PC-3 (cell line): Measurements from ENCODE around the gene FCRL6. TPM values are rescaled to one million over a fixed set of nuclear protein-coding genes. Genes with fewer than 3 reads are reported as not detected.

Source experiments
- ATAC-seq: fragments of 200-7000 bp; cut with Tn5 transposase; 2 replicates; pipeline ENCODE4 v1.9.1; 2020; ENCODE audit warnings: mild to moderate bottlenecking, moderate library complexity
- BruUV-seq: library from RNA; stranded (reverse); fragments of 400-500 nt; replicated peaks from 2 replicates; lab custom pipeline; 2021; lab: Mats Ljungman, UMichigan
- CTCF ChIA-PET: fragments of 300-600 bp; sonication (Branson Sonifier 250); formaldehyde crosslinking; loops from one replicate; lab custom pipeline; 2022; ENCODE audit warnings: antibody characterized with exemption; lab: Charles Lee
- POLR2A ChIA-PET: fragments of 300-600 bp; sonication (Branson Sonifier 250); formaldehyde crosslinking; loops from one replicate; lab custom pipeline; 2022; ENCODE audit warnings: antibody characterized with exemption; ENCODE audit not compliant: unreplicated experiment; lab: Charles Lee
- DNase-seq: peaks from one replicate; pipeline ENCODE4 v3.0.0-alpha.2; 2015
- H2AFZ ChIP-seq: fragments of 300-600 bp; sonication (generic); 2 replicates; pipeline ENCODE4 v1.6.0; 2016; ENCODE audit warnings: antibody characterized with exemption, low read length
- H3F3A ChIP-seq: fragments of 300-600 bp; sonication (generic); one replicate; pipeline ENCODE4 v1.6.0; 2017; ENCODE audit warnings: antibody characterized with exemption, low read length, control low read depth, mild to moderate bottlenecking; ENCODE audit not compliant: unreplicated experiment
- H3K27ac ChIP-seq: fragments of 300-600 bp; sonication (generic); 2 replicates; pipeline ENCODE4 v1.5.1; 2016; ENCODE audit warnings: mild to moderate bottlenecking, low read length
- H3K27me3 ChIP-seq: fragments of 300-600 bp; sonication (generic); 2 replicates; pipeline ENCODE4 v1.6.1; 2016; ENCODE audit warnings: low read length, mixed read lengths
- H3K36me3 ChIP-seq: fragments of 300-600 bp; sonication (generic); 2 replicates; pipeline ENCODE4 v1.6.1; 2016; ENCODE audit warnings: low read depth, mixed run types, low read length, mixed read lengths
- H3K4me1 ChIP-seq: fragments of 300-600 bp; sonication (generic); 2 replicates; pipeline ENCODE4 v1.5.1; 2016; ENCODE audit warnings: low read length; ENCODE audit not compliant: insufficient read depth
- H3K4me2 ChIP-seq: fragments of 300-600 bp; sonication (generic); 2 replicates; pipeline ENCODE4 v1.6.0; 2016; ENCODE audit warnings: low read length
- H3K4me3 ChIP-seq: fragments of 300-600 bp; sonication (generic); 2 replicates; pipeline ENCODE4 v1.5.1; 2016; ENCODE audit warnings: mild to moderate bottlenecking, low read length, mixed read lengths
- H3K79me2 ChIP-seq: fragments of 300-600 bp; sonication (generic); 2 replicates; pipeline ENCODE4 v1.6.1; 2017; ENCODE audit warnings: low read length, mixed read lengths
- H3K9ac ChIP-seq: fragments of 300-600 bp; sonication (generic); 2 replicates; pipeline ENCODE4 v1.6.0; 2016; ENCODE audit warnings: mild to moderate bottlenecking, low read length
- H3K9me2 ChIP-seq: fragments of 300-600 bp; sonication (generic); replicated peaks from 2 replicates; pipeline ENCODE4 v1.6.1; 2016; ENCODE audit warnings: mixed run types, low read length, mixed read lengths
- H3K9me3 ChIP-seq: fragments of 300-600 bp; sonication (generic); 2 replicates; pipeline ENCODE4 v1.6.1; 2016; ENCODE audit warnings: low read length, mixed read lengths
- H4K20me1 ChIP-seq: fragments of 300-600 bp; sonication (generic); 2 replicates; pipeline ENCODE4 v1.6.1; 2016; ENCODE audit warnings: low read length, mixed read lengths
- EZH2 ChIP-seq: fragments of 300-600 bp; sonication (generic); IDR thresholded peaks from one replicate; pipeline ENCODE4 v1.6.1; 2017; ENCODE audit warnings: antibody characterized with exemption, mild to moderate bottlenecking, low read length; ENCODE audit not compliant: unreplicated experiment
- EZH2phosphoT487 ChIP-seq: fragments of 300-600 bp; sonication (generic); IDR thresholded peaks from 2 replicates; pipeline ENCODE4 v1.6.1; 2018; ENCODE audit warnings: mild to moderate bottlenecking, antibody characterized with exemption, low read length, borderline replicate concordance
- intact Hi-C: fragments of 100-400 bp; cut with micrococcal nuclease; formaldehyde crosslinking; loops from 2 replicates; pipeline ENCODE4 v1.9.0; 2023
- total RNA-seq: library from RNA; depleted of rRNA; stranded (reverse); fragments of >200 nt; gene quantifications from 2 replicates; pipeline ENCODE4 v1.2.3, GENCODE V29; 2014
- TF ChIP-seq, protein P1 (sequence below): fragments of 300-600 bp; sonication (generic); conservative IDR thresholded peaks from 2 replicates; pipeline ENCODE4 v1.5.1; 2017; ENCODE audit warnings: antibody characterized with exemption, low read depth, mild to moderate bottlenecking, low read length

The FCRL6 gene
- total RNA-seq, 1 experiment from 2014 or later = not detected

DNA sequence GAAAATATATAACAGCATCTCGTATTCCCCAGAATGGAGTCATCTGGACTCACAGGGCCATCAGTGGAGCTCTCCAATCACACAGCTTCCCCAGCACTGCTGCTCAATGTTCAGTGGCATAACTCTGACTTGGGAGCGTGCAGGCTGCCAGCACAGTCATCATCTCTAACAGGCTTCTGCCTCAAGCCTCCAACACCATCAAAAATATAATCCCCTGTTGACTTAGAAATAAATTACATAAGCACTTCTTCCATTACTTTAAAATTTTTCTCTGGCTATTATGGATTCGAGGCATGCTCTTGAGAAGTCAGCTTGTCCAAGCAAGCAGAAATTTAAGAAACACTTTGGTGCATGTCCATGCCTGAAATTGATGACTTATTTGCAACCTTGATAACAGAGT is 15.2 kb upstream of the FCRL6 start:
- Histone ChIP-seq H3K9me2 (no peaks in the 10 kb centered on the region), H3K4me2 (no peak overlapping the region), H3F3A (no peaks in the 10 kb centered on the region), H3K27ac (no peak overlapping the region), H3K36me3 (no peaks in the 10 kb centered on the region), H3K9me3 (no peaks in the 10 kb centered on the region), H3K79me2 (no peaks in the 10 kb centered on the region), H3K27me3 (no peaks in the 10 kb centered on the region), H3K4me3 (no peak overlapping the region), H2AFZ (no peak overlapping the region), H3K9ac (no peak overlapping the region), H4K20me1 (no peaks in the 10 kb centered on the region), H3K4me1 (0 out of 2 replicates have a peak, but pooled peaks cover 5% of the 10 kb centered on the region)
- intact Hi-C loops = no loop called here
- no TSS peak for BruUV-seq
- ChIA-PET POLR2A (no interaction called here), CTCF (no interaction called here)
- no peak for ATAC-seq
- no peak for TF ChIP-seq EZH2phosphoT487
- DNase-seq = no peak

DNA sequence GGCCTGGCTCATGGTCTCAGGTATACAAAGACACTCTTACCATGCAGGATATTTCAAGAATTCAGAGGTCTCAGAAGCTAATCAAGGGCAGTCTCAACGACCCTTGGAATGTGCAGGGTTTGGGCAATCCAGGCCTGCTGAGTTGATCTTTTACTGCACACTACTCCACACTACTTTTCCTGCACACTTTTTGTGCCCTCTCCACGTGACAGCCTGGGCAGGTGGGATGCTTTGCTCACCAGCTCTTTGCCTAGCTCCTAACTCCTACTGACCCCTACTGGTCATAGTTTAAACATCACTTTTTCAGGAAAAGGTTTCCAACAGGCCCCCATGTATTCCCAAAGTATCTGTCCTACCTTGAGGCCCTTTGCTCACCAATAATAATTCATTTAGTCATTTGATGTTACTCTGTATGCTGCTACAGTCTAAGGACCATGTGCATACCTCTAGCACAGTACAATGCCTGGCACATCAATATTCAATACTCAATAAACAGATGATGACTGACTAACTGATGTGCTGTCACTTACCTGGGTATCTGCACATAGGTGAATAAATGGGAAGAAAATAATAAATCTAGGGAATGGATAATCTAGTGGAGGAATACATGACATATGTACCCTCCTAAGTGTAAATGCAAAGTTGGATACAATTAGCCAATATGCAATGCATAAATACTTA is 11.8 kb upstream of the FCRL6 start:
- no peaks in the 10 kb centered on the region for H3K9me3 ChIP-seq
- H3K79me2 ChIP-seq = no peaks in the 10 kb centered on the region
- H3K27ac ChIP-seq = no peak overlapping the region
- no peaks in the 10 kb centered on the region for H3F3A ChIP-seq
- H3K4me2 ChIP-seq = no peak overlapping the region
- no peak overlapping the region for H3K4me3 ChIP-seq
- TF ChIP-seq EZH2phosphoT487 = no peak
- TF ChIP-seq, protein P1, sequence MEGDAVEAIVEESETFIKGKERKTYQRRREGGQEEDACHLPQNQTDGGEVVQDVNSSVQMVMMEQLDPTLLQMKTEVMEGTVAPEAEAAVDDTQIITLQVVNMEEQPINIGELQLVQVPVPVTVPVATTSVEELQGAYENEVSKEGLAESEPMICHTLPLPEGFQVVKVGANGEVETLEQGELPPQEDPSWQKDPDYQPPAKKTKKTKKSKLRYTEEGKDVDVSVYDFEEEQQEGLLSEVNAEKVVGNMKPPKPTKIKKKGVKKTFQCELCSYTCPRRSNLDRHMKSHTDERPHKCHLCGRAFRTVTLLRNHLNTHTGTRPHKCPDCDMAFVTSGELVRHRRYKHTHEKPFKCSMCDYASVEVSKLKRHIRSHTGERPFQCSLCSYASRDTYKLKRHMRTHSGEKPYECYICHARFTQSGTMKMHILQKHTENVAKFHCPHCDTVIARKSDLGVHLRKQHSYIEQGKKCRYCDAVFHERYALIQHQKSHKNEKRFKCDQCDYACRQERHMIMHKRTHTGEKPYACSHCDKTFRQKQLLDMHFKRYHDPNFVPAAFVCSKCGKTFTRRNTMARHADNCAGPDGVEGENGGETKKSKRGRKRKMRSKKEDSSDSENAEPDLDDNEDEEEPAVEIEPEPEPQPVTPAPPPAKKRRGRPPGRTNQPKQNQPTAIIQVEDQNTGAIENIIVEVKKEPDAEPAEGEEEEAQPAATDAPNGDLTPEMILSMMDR = peak; percentile 88
- TF ChIP-seq EZH2 = no peak
- no peaks in the 10 kb centered on the region for H3K9me2 ChIP-seq
- 0 out of 2 replicates have a peak, but pooled peaks cover 5% of the 10 kb centered on the region for H3K4me1 ChIP-seq
- intact Hi-C loops = no loop called here
- H3K36me3 ChIP-seq = no peaks in the 10 kb centered on the region
- H4K20me1 ChIP-seq = no peaks in the 10 kb centered on the region
- POLR2A ChIA-PET = no interaction called here
- BruUV-seq = no TSS peak
- H3K27me3 ChIP-seq = peaks cover 19% of the 10 kb centered on the region
- H3K9ac ChIP-seq = no peak overlapping the region
- peak; percentile 65 for DNase-seq
- 0 out of 2 replicates have a peak, but pooled peaks have one; percentile 23 for ATAC-seq
- CTCF ChIA-PET = interaction anchor here (1.0 kb wide), 2 partner anchors 102 to 217 kb away, joined by 3 to 6 read pairs; no protein-coding TSS in a partner anchor
- no peak overlapping the region for H2AFZ ChIP-seq

DNA sequence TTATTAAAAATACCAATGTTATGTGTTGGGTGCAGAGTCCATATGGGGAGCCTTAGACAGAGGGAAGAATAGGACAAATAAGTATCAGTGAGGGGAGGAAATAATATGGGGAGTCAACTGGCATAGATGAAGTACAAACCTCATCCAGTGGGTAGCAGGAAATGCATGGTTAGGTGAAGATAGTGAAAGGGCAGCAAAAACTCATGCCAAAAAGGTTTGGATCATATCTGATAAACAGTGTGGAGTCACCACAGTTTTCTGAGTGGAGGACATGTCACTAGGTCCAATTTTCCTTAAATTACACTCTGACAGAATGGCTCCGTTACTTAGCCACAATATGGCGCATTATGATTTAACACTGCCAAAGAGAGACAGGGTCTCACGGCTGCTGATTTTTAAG is 11.1 kb upstream of the FCRL6 start:
- Histone ChIP-seq H3K9ac (no peak overlapping the region), H3K36me3 (no peaks in the 10 kb centered on the region), H3K4me2 (no peak overlapping the region), H3K4me1 (0 out of 2 replicates have a peak, but pooled peaks cover 5% of the 10 kb centered on the region), H3K27me3 (peaks cover 25% of the 10 kb centered on the region), H3K9me2 (no peaks in the 10 kb centered on the region), H3K4me3 (no peak overlapping the region), H2AFZ (no peak overlapping the region), H4K20me1 (no peaks in the 10 kb centered on the region), H3K9me3 (no peaks in the 10 kb centered on the region), H3K27ac (no peak overlapping the region), H3K79me2 (no peaks in the 10 kb centered on the region), H3F3A (no peaks in the 10 kb centered on the region)
- DNase-seq = no peak
- ChIA-PET POLR2A (no interaction called here), CTCF (no interaction called here)
- ATAC-seq = no peak
- TF ChIP-seq EZH2phosphoT487 (no peak), EZH2 (no peak)
- TF ChIP-seq, protein P1 = no peak
- intact Hi-C loops = no loop called here
- no TSS peak for BruUV-seq
